HepG2 (cell line): Measurements from ENCODE around the gene COBLL1. TPM values are rescaled to one million over a fixed set of nuclear protein-coding genes. Genes with fewer than 3 reads are reported as not detected.

Experiments used
- FUBP1 ChIP-seq: sonication (generic); formaldehyde crosslinking; IDR thresholded peaks from 2 replicates; pipeline ENCODE4 v1.5.1; 2020; ENCODE audit warnings: missing genetic modification reagents, mild to moderate bottlenecking, borderline replicate concordance
- HNRNPK ChIP-seq: fragments of 200-400 bp; formaldehyde crosslinking; IDR thresholded peaks from 2 replicates; pipeline ENCODE4 v1.6.1; 2018; ENCODE audit warnings: low read length, low read depth, moderate library complexity, mild to moderate bottlenecking; ENCODE audit not compliant: poor library complexity, severe bottlenecking
- HOXA5 ChIP-seq: sonication (generic); formaldehyde crosslinking; IDR thresholded peaks from 2 replicates; pipeline ENCODE4 v1.4.0; 2020; ENCODE audit warnings: missing genetic modification reagents
- MEF2D ChIP-seq: sonication (generic); formaldehyde crosslinking; IDR thresholded peaks from 2 replicates; pipeline ENCODE4 v1.5.1; 2020; ENCODE audit warnings: mild to moderate bottlenecking, missing genetic modification reagents
- MXD4 ChIP-seq: IDR thresholded peaks from 2 replicates; pipeline ENCODE4 v1.6.1; 2016; ENCODE audit warnings: mild to moderate bottlenecking, missing biosample characterization, missing genetic modification reagents
- RARG ChIP-seq: sonication (generic); formaldehyde crosslinking; IDR thresholded peaks from 2 replicates; pipeline ENCODE4 v1.4.0; 2020; ENCODE audit warnings: low read depth, mild to moderate bottlenecking, missing genetic modification reagents
- REL ChIP-seq: sonication (generic); formaldehyde crosslinking; conservative IDR thresholded peaks from 2 replicates; pipeline ENCODE4 v1.8.0; 2022; ENCODE audit warnings: mild to moderate bottlenecking, missing genetic modification reagents, moderate library complexity
- YEATS2 ChIP-seq: sonication (generic); formaldehyde crosslinking; IDR thresholded peaks from 2 replicates; pipeline ENCODE4 v1.4.0; 2020; ENCODE audit warnings: missing genetic modification reagents, borderline replicate concordance
- ZNF646 ChIP-seq: sonication (generic); formaldehyde crosslinking; IDR thresholded peaks from 2 replicates; pipeline ENCODE4 v1.9.0; 2021; ENCODE audit warnings: mild to moderate bottlenecking, missing genetic modification reagents
- ZNF780A ChIP-seq: sonication (generic); formaldehyde crosslinking; IDR thresholded peaks from 2 replicates; pipeline ENCODE4 v1.8.0; 2022; ENCODE audit warnings: mild to moderate bottlenecking, missing genetic modification reagents, moderate library complexity
- ZNF841 ChIP-seq: sonication (generic); formaldehyde crosslinking; IDR thresholded peaks from 2 replicates; pipeline ENCODE4 v1.8.1; 2023; ENCODE audit warnings: missing genetic modification reagents, borderline replicate concordance
- ZSCAN9 ChIP-seq: IDR thresholded peaks from 2 replicates; pipeline ENCODE4 v1.6.1; 2016; ENCODE audit warnings: borderline replicate concordance
- polyA plus RNA-seq, 8 experiments: library from polyadenylated mRNA; depleted of rRNA in 3 of 8; stranded (reverse) in 7 of 8; unstranded in 1 of 8; fragments of >200 nt; fragmentation: Illumina TruSeq in 4 of 8; extraction: Trizol in 4 of 8; gene quantifications; 2 replicates each; pipeline versions ENCODE4 v1.2.1 to v1.2.3, GENCODE V29; 2011 to 2016; ENCODE audit warnings: low read depth in 4 of 8, missing spikeins in 1 of 8, mixed read lengths in 1 of 8; ENCODE audit not compliant: insufficient read depth in 1 of 8
- total RNA-seq, 5 experiments: library from RNA; depleted of rRNA; stranded (reverse); fragments of >200 nt; fragmentation: Illumina TruSeq; extraction: Trizol; gene quantifications; 2 replicates each; pipeline ENCODE4 v1.2.3, GENCODE V29; 2016; ENCODE audit warnings: low read depth in 1 of 5
- TF ChIP-seq, protein P1 (sequence below): sonication (generic); formaldehyde crosslinking; IDR thresholded peaks from 2 replicates; pipeline ENCODE4 v1.4.0; 2020; ENCODE audit warnings: missing genetic modification reagents
- TF ChIP-seq, protein P2 (sequence below): sonication (generic); formaldehyde crosslinking; IDR thresholded peaks from 2 replicates; pipeline ENCODE4 v1.4.0; 2020; ENCODE audit warnings: missing genetic modification reagents
- TF ChIP-seq, protein P3 (sequence below): sonication (generic); formaldehyde crosslinking; conservative IDR thresholded peaks from 2 replicates; pipeline ENCODE4 v1.5.0; 2020; ENCODE audit warnings: missing genetic modification reagents

The COBLL1 gene
- total and polyA plus RNA-seq, 2 of the 13 experiments (the other 11 are each of a cell fraction or from before 2014, with no cell fraction given): 32.6 to 86.8 TPM

GRCh38 chr2:164742738-164743317, 98.8 kb downstream of the COBLL1 start (continued):
- no peak for TF ChIP-seq ZNF780A
- TF ChIP-seq ZNF841: no peak
- TF ChIP-seq YEATS2 (CRISPR knock-in tag): peak; percentile 64; the same call in 1 of the 2 replicates
- no peak for TF ChIP-seq RARG (CRISPR knock-in tag)
- no peak for TF ChIP-seq HNRNPK
- no peak for TF ChIP-seq FUBP1
- peak; percentile 97 for TF ChIP-seq MEF2D
- TF ChIP-seq REL (CRISPR knock-in tag): no peak
- 0 out of 2 replicates have a peak, but pooled peaks have one; percentile 35 for TF ChIP-seq MXD4 (CRISPR knock-in tag)
- TF ChIP-seq ZNF646 (CRISPR knock-in tag): peak; percentile 80; the same call in 1 of the 2 replicates
- TF ChIP-seq, protein P1, sequence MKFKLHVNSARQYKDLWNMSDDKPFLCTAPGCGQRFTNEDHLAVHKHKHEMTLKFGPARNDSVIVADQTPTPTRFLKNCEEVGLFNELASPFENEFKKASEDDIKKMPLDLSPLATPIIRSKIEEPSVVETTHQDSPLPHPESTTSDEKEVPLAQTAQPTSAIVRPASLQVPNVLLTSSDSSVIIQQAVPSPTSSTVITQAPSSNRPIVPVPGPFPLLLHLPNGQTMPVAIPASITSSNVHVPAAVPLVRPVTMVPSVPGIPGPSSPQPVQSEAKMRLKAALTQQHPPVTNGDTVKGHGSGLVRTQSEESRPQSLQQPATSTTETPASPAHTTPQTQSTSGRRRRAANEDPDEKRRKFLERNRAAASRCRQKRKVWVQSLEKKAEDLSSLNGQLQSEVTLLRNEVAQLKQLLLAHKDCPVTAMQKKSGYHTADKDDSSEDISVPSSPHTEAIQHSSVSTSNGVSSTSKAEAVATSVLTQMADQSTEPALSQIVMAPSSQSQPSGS: peak; percentile 79; the same call in 1 of the 2 replicates
- peak; percentile 55; the same call in 1 of the 2 replicates for TF ChIP-seq ZSCAN9 (CRISPR knock-in tag)
- no peak for TF ChIP-seq HOXA5
- TF ChIP-seq, protein P2, sequence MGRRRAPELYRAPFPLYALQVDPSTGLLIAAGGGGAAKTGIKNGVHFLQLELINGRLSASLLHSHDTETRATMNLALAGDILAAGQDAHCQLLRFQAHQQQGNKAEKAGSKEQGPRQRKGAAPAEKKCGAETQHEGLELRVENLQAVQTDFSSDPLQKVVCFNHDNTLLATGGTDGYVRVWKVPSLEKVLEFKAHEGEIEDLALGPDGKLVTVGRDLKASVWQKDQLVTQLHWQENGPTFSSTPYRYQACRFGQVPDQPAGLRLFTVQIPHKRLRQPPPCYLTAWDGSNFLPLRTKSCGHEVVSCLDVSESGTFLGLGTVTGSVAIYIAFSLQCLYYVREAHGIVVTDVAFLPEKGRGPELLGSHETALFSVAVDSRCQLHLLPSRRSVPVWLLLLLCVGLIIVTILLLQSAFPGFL (CRISPR knock-in tag): no peak
- TF ChIP-seq, protein P3, sequence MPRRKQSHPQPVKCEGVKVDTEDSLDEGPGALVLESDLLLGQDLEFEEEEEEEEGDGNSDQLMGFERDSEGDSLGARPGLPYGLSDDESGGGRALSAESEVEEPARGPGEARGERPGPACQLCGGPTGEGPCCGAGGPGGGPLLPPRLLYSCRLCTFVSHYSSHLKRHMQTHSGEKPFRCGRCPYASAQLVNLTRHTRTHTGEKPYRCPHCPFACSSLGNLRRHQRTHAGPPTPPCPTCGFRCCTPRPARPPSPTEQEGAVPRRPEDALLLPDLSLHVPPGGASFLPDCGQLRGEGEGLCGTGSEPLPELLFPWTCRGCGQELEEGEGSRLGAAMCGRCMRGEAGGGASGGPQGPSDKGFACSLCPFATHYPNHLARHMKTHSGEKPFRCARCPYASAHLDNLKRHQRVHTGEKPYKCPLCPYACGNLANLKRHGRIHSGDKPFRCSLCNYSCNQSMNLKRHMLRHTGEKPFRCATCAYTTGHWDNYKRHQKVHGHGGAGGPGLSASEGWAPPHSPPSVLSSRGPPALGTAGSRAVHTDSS (CRISPR knock-in tag): no peak
